GM18951 (cell line): ENCODE results near the gene C10orf62.

ENCODE experiments used
- POLR2A ChIP-seq: IDR thresholded peaks from 4 replicates; pipeline ENCODE4 v1.6.1; 2011; ENCODE audit warnings: mild to moderate bottlenecking; ENCODE audit not compliant: insufficient read length, insufficient read depth; ENCODE audit errors: extremely low read depth
- in situ Hi-C: fragments of 300-500 bp; cut with MboI; formaldehyde crosslinking; loops from one replicate; pipeline ENCODE4 v1.12.0; 2022; ENCODE audit warnings: low sequenced_read_pairs, mixed read lengths, inconsistent platforms; ENCODE audit not compliant: unreplicated experiment

Gene C10orf62

GRCh38 chr10:97589479-97589878, at the start of gene C10orf62:
TSS of gene C10orf62 (plus strand) at chr10:97589721. CDS start at chr10:97589898, 177 bp downstream.
- in situ Hi-C loops = no loop called here
- no peak for TF ChIP-seq POLR2A

GRCh38 chr10:97540669-97541500, 48.6 kb upstream of the C10orf62 start:
- no peak for TF ChIP-seq POLR2A
- in situ Hi-C loops = no loop called here

- no peak for TF ChIP-seq POLR2A
- in situ Hi-C loops = no loop called here
Measured at GRCh38 chr10:97542169-97543024, 47.1 kb upstream of the C10orf62 start.

GRCh38 chr10:97543025-97543546, 46.4 kb upstream of the C10orf62 start:
- no peak for TF ChIP-seq POLR2A
- in situ Hi-C loops = no loop called here

- no peak for TF ChIP-seq POLR2A
- in situ Hi-C loops = no loop called here
Measured at GRCh38 chr10:97546456-97547270, 42.9 kb upstream of the C10orf62 start.

GRCh38 chr10:97547271-97547600, 42.3 kb upstream of the C10orf62 start:
- in situ Hi-C loops = no loop called here
- TF ChIP-seq POLR2A = no peak

- in situ Hi-C loops = no loop called here
- no peak for TF ChIP-seq POLR2A
Measured at GRCh38 chr10:97547962-97548361, 41.6 kb upstream of the C10orf62 start.

GRCh38 chr10:97548828-97549455, 40.6 kb upstream of the C10orf62 start:
- no peak for TF ChIP-seq POLR2A
- in situ Hi-C loops = no loop called here

- in situ Hi-C loops = no loop called here
- no peak for TF ChIP-seq POLR2A
Measured at GRCh38 chr10:97549587-97550322, 39.8 kb upstream of the C10orf62 start.

GRCh38 chr10:97550336-97551149, 39.0 kb upstream of the C10orf62 start:
- no peak for TF ChIP-seq POLR2A
- in situ Hi-C loops = no loop called here

- in situ Hi-C loops = no loop called here
- no peak for TF ChIP-seq POLR2A
Measured at GRCh38 chr10:97551271-97551670, 38.2 kb upstream of the C10orf62 start.
